Endothelial cell of umbilical vein (primary cell): ENCODE data around the gene RBMS1. TPM values are rescaled to one million over a fixed set of nuclear protein-coding genes. Genes with fewer than 3 reads are reported as not detected.

Experiments
- BruUV-seq: library from RNA; stranded (reverse); fragments of 400-500 nt; replicated peaks from 2 replicates; lab custom pipeline; 2021; lab: Mats Ljungman, UMichigan
- CTCF ChIA-PET: fragments of 300-600, 350-600 bp; sonication (Branson Sonifier 250); formaldehyde crosslinking; loops from one replicate; lab custom pipeline; 2021; ENCODE audit warnings: antibody characterized with exemption, inconsistent platforms; lab: Charles Lee
- POLR2A ChIA-PET: fragments of 300-600, 350-600 bp; sonication (Branson Sonifier 250); formaldehyde crosslinking; loops from one replicate; lab custom pipeline; 2021; ENCODE audit warnings: antibody characterized with exemption, inconsistent platforms; lab: Charles Lee
- DNase-seq: peaks from one replicate; pipeline ENCODE4 v3.0.0-alpha.2; 2011; ENCODE audit warnings: low read depth, low spot score
- FAIRE-seq: peaks from 2 replicates; lab custom pipeline; 2011; peaks lifted over from hg19 to GRCh38; lab: Jason Lieb, UNC
- H2AFZ ChIP-seq: 2 replicates; pipeline ENCODE4 v1.6.0; 2012; ENCODE audit warnings: low read depth, low read length, control low read depth, inconsistent platforms
- H3K27ac ChIP-seq: 2 replicates; pipeline ENCODE4 v1.5.1; 2011; ENCODE audit warnings: low read depth, mild to moderate bottlenecking, control low read depth, low read length, moderate library complexity; ENCODE audit not compliant: insufficient read depth
- H3K27me3 ChIP-seq, 2 experiments: 2 replicates each; pipeline versions ENCODE4 v1.6.0 to v1.6.1; 2011; ENCODE audit warnings: low read length in 2 of 2, mixed read lengths in 1 of 2; ENCODE audit not compliant: control insufficient read depth in 2 of 2, insufficient read depth in 2 of 2
- H3K36me3 ChIP-seq, 2 experiments: 2 replicates in 1 of 2; 3 replicates in 1 of 2; pipeline ENCODE4 v1.5.1; 2011; ENCODE audit warnings: low read length in 2 of 2, mild to moderate bottlenecking in 1 of 2, moderate library complexity in 1 of 2; ENCODE audit not compliant: control insufficient read depth in 2 of 2, insufficient read depth in 2 of 2; ENCODE audit errors: extremely low read depth in 1 of 2
- H3K4me1 ChIP-seq: 3 replicates; pipeline ENCODE4 v1.5.1; 2011; ENCODE audit warnings: mild to moderate bottlenecking, low read length; ENCODE audit not compliant: control insufficient read depth, insufficient read depth; ENCODE audit errors: extremely low read depth
- H3K4me2 ChIP-seq: 2 replicates; pipeline ENCODE4 v1.6.1; 2011; ENCODE audit warnings: low read length, control low read depth, mixed read lengths; ENCODE audit not compliant: insufficient read depth
- H3K4me3 ChIP-seq, 3 experiments: fragments of 200-600 bp in 1 of 3; sonication (generic), shearing (Covaris generic) in 1 of 3; replicated peaks in 1 of 3; 2 replicates each; pipeline ENCODE4 v1.5.1; 2011 to 2016; ENCODE audit warnings: control low read depth in 3 of 3, low read length in 3 of 3, mild to moderate bottlenecking in 2 of 3, inconsistent platforms in 1 of 3, low read depth in 1 of 3, moderate library complexity in 1 of 3; ENCODE audit not compliant: insufficient read depth in 1 of 3
- H3K79me2 ChIP-seq: 2 replicates; pipeline ENCODE4 v1.6.0; 2012; ENCODE audit warnings: low read length, inconsistent platforms; ENCODE audit not compliant: control insufficient read depth, insufficient read depth
- H3K9ac ChIP-seq: replicated peaks from 2 replicates; pipeline ENCODE3; 2011; ENCODE audit warnings: low read length, control low read depth; ENCODE audit not compliant: insufficient read depth; ENCODE audit errors: extremely low read depth
- H3K9me1 ChIP-seq: replicated peaks from 3 replicates; pipeline ENCODE4 v1.6.0; 2011; ENCODE audit warnings: mild to moderate bottlenecking, low read length; ENCODE audit not compliant: control insufficient read depth, insufficient read depth; ENCODE audit errors: extremely low read depth
- H3K9me3 ChIP-seq: replicated peaks from 2 replicates; pipeline ENCODE4 v1.5.1; 2012; ENCODE audit warnings: low read length, inconsistent platforms; ENCODE audit not compliant: control insufficient read depth, insufficient read depth
- H4K20me1 ChIP-seq: replicated peaks from 2 replicates; pipeline ENCODE3; 2011; ENCODE audit warnings: mild to moderate bottlenecking, low read length; ENCODE audit not compliant: control insufficient read depth, insufficient read depth; ENCODE audit errors: extremely low read depth
- EZH2 ChIP-seq: IDR thresholded peaks from 2 replicates; pipeline ENCODE4 v1.6.1; 2012; ENCODE audit warnings: borderline replicate concordance, low read depth, mild to moderate bottlenecking, moderate library complexity, low read length, inconsistent platforms; ENCODE audit not compliant: severe bottlenecking
- FOS ChIP-seq: IDR thresholded peaks from 2 replicates; pipeline ENCODE4 v1.6.1; 2011; ENCODE audit warnings: mild to moderate bottlenecking, low read length, moderate library complexity, borderline replicate concordance; ENCODE audit not compliant: insufficient read depth
- GATA2 ChIP-seq: IDR thresholded peaks from 2 replicates; pipeline ENCODE4 v1.7.0; 2011; ENCODE audit warnings: low read depth, mild to moderate bottlenecking, moderate library complexity, mixed read lengths, low read length; ENCODE audit not compliant: insufficient read length, insufficient read depth
- JUN ChIP-seq: IDR thresholded peaks from 2 replicates; pipeline ENCODE4 v1.6.1; 2011; ENCODE audit warnings: borderline replicate concordance, low read depth; ENCODE audit not compliant: insufficient read length, insufficient read depth
- MYC ChIP-seq: IDR thresholded peaks from one replicate; pipeline ENCODE4 v1.6.1; 2011; ENCODE audit warnings: mild to moderate bottlenecking, low read depth, low read length
- POLR2A ChIP-seq: IDR thresholded peaks from 2 replicates; pipeline ENCODE4 v1.6.1; 2012; ENCODE audit warnings: low read depth, mild to moderate bottlenecking, control low read depth, low read length
- POLR2AphosphoS5 ChIP-seq: IDR thresholded peaks from 2 replicates; pipeline ENCODE4 v1.6.1; 2012; ENCODE audit warnings: low read depth, mild to moderate bottlenecking, control low read depth, low read length, moderate library complexity; ENCODE audit not compliant: insufficient read depth
- dilution Hi-C: fragments of 300-500 bp; cut with MboI; formaldehyde crosslinking; loops from one replicate; pipeline ENCODE4 v1.15.0; 2019; ENCODE audit warnings: low sequenced_read_pairs; ENCODE audit not compliant: extremely low pct_ligation_motif_present
- intact Hi-C: fragments of 100-400 bp; cut with micrococcal nuclease; formaldehyde crosslinking; loops from one replicate; pipeline ENCODE4 v1.10.0; 2022
- polyA plus RNA-seq, 4 experiments: library from polyadenylated mRNA; depleted of rRNA in 3 of 4; stranded (reverse) in 3 of 4; unstranded in 1 of 4; fragments of >200 nt; gene quantifications; 2 replicates each; pipeline versions ENCODE4 v1.2.1 to v1.2.3, GENCODE V29; 2011 to 2012; ENCODE audit warnings: missing spikeins in 1 of 4
- total RNA-seq: library from RNA; stranded (reverse); gene quantifications from 2 replicates; pipeline ENCODE4 v1.2.3, GENCODE V29; 2021
- TF ChIP-seq, protein P1 (sequence below): IDR thresholded peaks from 2 replicates; pipeline ENCODE4 v1.6.1; 2011; ENCODE audit not compliant: insufficient read depth, insufficient read length
- TF ChIP-seq, protein P2 (sequence below), 2 donors: IDR thresholded peaks; 1 replicate in 1 of 2; 2 replicates in 1 of 2; pipeline ENCODE4 v1.5.1; 2011; ENCODE audit warnings: low read length in 2 of 2, mild to moderate bottlenecking in 2 of 2, moderate library complexity in 2 of 2, control low read depth in 1 of 2, inconsistent platforms in 1 of 2, low read depth in 1 of 2; ENCODE audit not compliant: insufficient read depth in 1 of 2; ENCODE audit errors: extremely low read depth in 1 of 2

RBMS1 gene
- total and polyA plus RNA-seq, 2 donors (not counting 3 experiments of a cell fraction or from before 2014, with no cell fraction given) = 60.0 to 93.3 TPM

DNA sequence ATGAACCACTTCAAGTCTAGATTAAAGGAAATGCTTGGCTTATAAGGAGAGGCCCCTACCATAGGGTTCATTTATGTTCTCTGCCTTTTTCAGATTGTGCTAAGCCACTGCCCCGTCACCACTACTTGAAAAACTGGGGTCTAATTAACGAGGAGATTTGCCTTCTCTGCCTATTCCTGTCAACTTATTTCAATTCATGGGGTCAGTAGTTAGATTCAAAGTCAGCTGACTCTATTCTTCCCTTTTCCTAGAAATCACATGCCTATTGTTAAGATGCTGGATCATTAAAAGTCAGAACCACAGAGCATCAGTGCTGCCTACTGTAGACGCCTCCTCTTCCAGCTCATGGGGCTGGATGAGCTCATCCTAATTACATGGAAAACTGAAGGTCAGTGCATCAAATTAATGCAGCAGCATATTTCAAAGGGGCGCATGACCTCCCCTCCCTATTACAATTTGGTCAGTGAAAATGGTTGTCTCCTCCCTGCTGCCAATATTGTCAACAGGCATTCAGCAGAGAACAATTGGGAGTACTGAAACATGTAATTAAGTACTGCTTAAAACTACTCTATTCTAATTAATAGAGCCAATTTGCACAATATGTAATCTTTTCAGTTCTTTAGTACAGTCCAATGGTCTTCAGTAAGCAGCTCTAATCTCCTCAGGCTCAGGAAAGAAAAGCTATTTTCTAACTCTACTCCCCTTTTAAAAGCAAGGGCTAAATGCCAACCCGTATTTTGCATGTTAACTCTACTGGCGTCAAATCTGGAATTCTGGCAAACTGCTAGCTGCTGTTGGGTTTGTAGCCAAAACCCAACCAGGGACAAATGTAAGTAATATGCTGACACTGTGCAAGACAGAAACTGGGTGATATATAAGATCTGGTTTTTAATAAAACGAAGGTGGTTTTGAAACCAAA lies 176.2 kb downstream of the RBMS1 start:
- H3K27ac ChIP-seq = no peak overlapping the region
- H3K9me3 ChIP-seq = no peaks in the 10 kb centered on the region
- no peak overlapping the region for H2AFZ ChIP-seq
- dilution Hi-C loops = no loop called here
- H4K20me1 ChIP-seq = no peaks in the 10 kb centered on the region
- no peak overlapping the region for H3K4me3 ChIP-seq
- DNase-seq = no peak
- peaks cover 0 to 2% of the 10 kb centered on the region in 2 experiments for H3K36me3 ChIP-seq
- no peak overlapping the region for H3K4me2 ChIP-seq
- ChIA-PET POLR2A (interaction anchor here (0.9 kb wide), 1 partner anchor 652 kb away, joined by 3 read pairs; no protein-coding TSS in a partner anchor), CTCF (interaction anchor here (0.9 to 1.1 kb wide), 3 partner anchors 21 to 687 kb away, joined by 3 to 4 read pairs (median 3); no protein-coding TSS in a partner anchor)
- peaks cover 80% of the 10 kb centered on the region for H3K79me2 ChIP-seq
- H3K27me3 ChIP-seq = no peaks in the 10 kb centered on the region
- intact Hi-C loops = no loop called here
- TF ChIP-seq EZH2 (no peak), FOS (no peak), GATA2 (no peak), JUN (no peak), MYC (no peak), POLR2A (no peak), POLR2AphosphoS5 (no peak)
- TF ChIP-seq, protein P1, sequence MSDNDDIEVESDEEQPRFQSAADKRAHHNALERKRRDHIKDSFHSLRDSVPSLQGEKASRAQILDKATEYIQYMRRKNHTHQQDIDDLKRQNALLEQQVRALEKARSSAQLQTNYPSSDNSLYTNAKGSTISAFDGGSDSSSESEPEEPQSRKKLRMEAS = no peak
- TF ChIP-seq, protein P2, sequence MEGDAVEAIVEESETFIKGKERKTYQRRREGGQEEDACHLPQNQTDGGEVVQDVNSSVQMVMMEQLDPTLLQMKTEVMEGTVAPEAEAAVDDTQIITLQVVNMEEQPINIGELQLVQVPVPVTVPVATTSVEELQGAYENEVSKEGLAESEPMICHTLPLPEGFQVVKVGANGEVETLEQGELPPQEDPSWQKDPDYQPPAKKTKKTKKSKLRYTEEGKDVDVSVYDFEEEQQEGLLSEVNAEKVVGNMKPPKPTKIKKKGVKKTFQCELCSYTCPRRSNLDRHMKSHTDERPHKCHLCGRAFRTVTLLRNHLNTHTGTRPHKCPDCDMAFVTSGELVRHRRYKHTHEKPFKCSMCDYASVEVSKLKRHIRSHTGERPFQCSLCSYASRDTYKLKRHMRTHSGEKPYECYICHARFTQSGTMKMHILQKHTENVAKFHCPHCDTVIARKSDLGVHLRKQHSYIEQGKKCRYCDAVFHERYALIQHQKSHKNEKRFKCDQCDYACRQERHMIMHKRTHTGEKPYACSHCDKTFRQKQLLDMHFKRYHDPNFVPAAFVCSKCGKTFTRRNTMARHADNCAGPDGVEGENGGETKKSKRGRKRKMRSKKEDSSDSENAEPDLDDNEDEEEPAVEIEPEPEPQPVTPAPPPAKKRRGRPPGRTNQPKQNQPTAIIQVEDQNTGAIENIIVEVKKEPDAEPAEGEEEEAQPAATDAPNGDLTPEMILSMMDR (IDR thresholded peaks at IDR 0.05; ENCODE audit: extremely low read depth in 1 of 2, insufficient read depth in 1 of 2, low read depth in 1 of 2, low read length in 2 of 2) = no peak
- FAIRE-seq = no peak
- H3K9ac ChIP-seq = no peak overlapping the region
- H3K9me1 ChIP-seq = no peaks in the 10 kb centered on the region
- H3K4me1 ChIP-seq = peaks cover 20% of the 10 kb centered on the region
- no TSS peak for BruUV-seq
